Hepatocyte (in vitro differentiated cells): ENCODE data around the gene DMXL1.
"Not testable (repeated sequence)": the region's sequence is repeated elsewhere in the genome, so short reads cannot be mapped to it uniquely, and the experiment has no call there.

Source experiments
- EZH2 ChIP-seq: fragments of 200-600 bp; sonication (generic); IDR thresholded peaks from 2 replicates; pipeline ENCODE4 v1.6.1; 2016; ENCODE audit warnings: antibody characterized with exemption, mild to moderate bottlenecking, borderline replicate concordance
- TF ChIP-seq, protein P1 (sequence below): fragments of 200-600 bp; sonication (generic); IDR thresholded peaks from 2 replicates; pipeline ENCODE4 v1.5.1; 2016; ENCODE audit warnings: antibody characterized with exemption, mild to moderate bottlenecking; ENCODE audit not compliant: poor library complexity

DNA sequence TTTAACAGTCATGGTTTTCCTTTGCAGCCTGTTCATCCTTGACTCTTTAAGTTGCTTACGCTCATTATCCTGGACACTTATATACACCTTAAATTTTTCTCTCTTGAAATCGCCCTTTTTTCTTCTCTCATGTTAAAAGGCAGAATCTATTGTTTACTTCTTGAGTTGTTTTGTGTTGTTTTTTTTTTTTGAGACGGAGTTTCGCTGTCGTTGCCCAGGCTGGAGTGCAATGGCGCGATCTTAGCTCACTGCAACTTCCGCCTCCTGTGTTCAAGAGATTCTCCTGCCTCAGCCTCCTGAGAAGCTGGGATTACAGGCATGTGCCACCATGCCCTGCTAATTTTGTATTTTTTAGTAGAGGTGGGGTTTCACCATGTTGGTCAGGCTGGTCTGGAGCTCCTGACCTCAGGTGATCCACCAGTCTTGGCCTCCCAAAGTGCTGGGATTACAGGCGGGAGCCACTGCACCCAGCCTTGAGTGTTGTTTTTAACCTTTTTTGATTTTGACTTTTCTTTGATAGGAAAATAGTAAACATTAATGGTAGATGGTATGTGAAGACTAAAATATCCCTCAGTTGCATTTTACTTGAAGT is 3.0 kb downstream of the DMXL1 start:
- TF ChIP-seq, protein P1, sequence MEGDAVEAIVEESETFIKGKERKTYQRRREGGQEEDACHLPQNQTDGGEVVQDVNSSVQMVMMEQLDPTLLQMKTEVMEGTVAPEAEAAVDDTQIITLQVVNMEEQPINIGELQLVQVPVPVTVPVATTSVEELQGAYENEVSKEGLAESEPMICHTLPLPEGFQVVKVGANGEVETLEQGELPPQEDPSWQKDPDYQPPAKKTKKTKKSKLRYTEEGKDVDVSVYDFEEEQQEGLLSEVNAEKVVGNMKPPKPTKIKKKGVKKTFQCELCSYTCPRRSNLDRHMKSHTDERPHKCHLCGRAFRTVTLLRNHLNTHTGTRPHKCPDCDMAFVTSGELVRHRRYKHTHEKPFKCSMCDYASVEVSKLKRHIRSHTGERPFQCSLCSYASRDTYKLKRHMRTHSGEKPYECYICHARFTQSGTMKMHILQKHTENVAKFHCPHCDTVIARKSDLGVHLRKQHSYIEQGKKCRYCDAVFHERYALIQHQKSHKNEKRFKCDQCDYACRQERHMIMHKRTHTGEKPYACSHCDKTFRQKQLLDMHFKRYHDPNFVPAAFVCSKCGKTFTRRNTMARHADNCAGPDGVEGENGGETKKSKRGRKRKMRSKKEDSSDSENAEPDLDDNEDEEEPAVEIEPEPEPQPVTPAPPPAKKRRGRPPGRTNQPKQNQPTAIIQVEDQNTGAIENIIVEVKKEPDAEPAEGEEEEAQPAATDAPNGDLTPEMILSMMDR: not testable (repeated sequence)
- TF ChIP-seq EZH2: not testable (repeated sequence)
